HUES6 (cell line): ENCODE data around the gene ABCA7.

Experiments used
- H3K27ac ChIP-seq: 2 replicates; pipeline ENCODE4 v1.7.0; 2013; ENCODE audit warnings: low read depth, mild to moderate bottlenecking, low read length, inconsistent platforms
- H3K27me3 ChIP-seq: 2 replicates; pipeline ENCODE4 v1.6.1; 2013; ENCODE audit warnings: low read length; ENCODE audit not compliant: control insufficient read depth, insufficient read depth
- H3K36me3 ChIP-seq: 2 replicates; pipeline ENCODE4 v1.6.1; 2013; ENCODE audit warnings: low read length; ENCODE audit not compliant: control insufficient read depth, insufficient read depth
- H3K4me1 ChIP-seq: 2 replicates; pipeline ENCODE4 v1.6.1; 2013; ENCODE audit warnings: low read length; ENCODE audit not compliant: control insufficient read depth, insufficient read depth
- H3K4me3 ChIP-seq: 2 replicates; pipeline ENCODE4 v1.5.1; 2013; ENCODE audit warnings: low read depth, low read length
- H3K9ac ChIP-seq: one replicate; pipeline ENCODE4 v1.6.1; 2013; ENCODE audit warnings: mild to moderate bottlenecking, low read length
- H3K9me3 ChIP-seq: 2 replicates; pipeline ENCODE4 v1.6.1; 2013; ENCODE audit warnings: low read depth, low read length; ENCODE audit not compliant: control insufficient read depth, insufficient read depth

The ABCA7 gene

GRCh38 chr19:1098177-1099051 lies 58.5 kb downstream of the ABCA7 start:
- Histone ChIP-seq H3K27me3 (no peaks in the 10 kb centered on the region), H3K4me1 (peaks cover 20% of the 10 kb centered on the region), H3K27ac (no peak overlapping the region), H3K9ac (no peak overlapping the region), H3K9me3 (0 out of 2 replicates have a peak, but pooled peaks cover 2% of the 10 kb centered on the region), H3K4me3 (no peak overlapping the region), H3K36me3 (peaks cover 6% of the 10 kb centered on the region; the same call in 1 of the 2 replicates)

DNA sequence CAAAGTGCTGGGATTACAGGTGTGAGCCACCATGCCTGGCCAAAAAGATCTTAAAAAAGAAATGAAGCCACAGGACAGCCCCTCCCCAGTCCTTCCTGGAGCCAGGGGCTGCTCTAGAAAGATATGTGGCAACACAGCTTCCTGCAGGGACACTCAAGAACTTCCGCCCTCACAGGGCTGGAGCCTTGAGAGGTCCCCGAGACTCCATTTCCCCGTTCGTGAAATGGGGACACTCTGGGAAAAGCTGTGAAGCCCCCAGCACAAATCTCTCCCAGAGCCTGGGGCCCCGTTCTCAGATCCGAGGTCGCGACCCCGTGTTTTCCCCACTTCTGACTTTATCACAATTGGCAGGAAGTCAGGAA lies 61.4 kb downstream of the ABCA7 start:
- H3K9ac ChIP-seq = no peak overlapping the region
- no peaks in the 10 kb centered on the region for H3K27me3 ChIP-seq
- H3K4me1 ChIP-seq = peaks cover 22% of the 10 kb centered on the region
- H3K9me3 ChIP-seq = 0 out of 2 replicates have a peak, but pooled peaks cover 2% of the 10 kb centered on the region
- no peak overlapping the region for H3K4me3 ChIP-seq
- H3K36me3 ChIP-seq = peaks cover 6% of the 10 kb centered on the region
- H3K27ac ChIP-seq = peak overlapping the region; percentile 5; the same call in 1 of the 2 replicates

- Histone ChIP-seq H3K9me3 (0 out of 2 replicates have a peak, but pooled peaks cover 2% of the 10 kb centered on the region), H3K36me3 (peaks cover 18% of the 10 kb centered on the region), H3K4me1 (peaks cover 22% of the 10 kb centered on the region), H3K9ac (no peak overlapping the region), H3K27me3 (no peaks in the 10 kb centered on the region), H3K4me3 (no peak overlapping the region), H3K27ac (no peak overlapping the region)
Measured at GRCh38 chr19:1102407-1103131, 62.7 kb downstream of the ABCA7 start.

GRCh38 chr19:1103132-1103707 lies 63.3 kb downstream of the ABCA7 start:
- Histone ChIP-seq H3K27ac (peak overlapping the region; percentile 49; the same call in 1 of the 2 replicates), H3K4me3 (peak overlapping the region; percentile 49), H3K27me3 (no peaks in the 10 kb centered on the region), H3K36me3 (peaks cover 20% of the 10 kb centered on the region), H3K9ac (no peak overlapping the region), H3K9me3 (0 out of 2 replicates have a peak, but pooled peaks cover 2% of the 10 kb centered on the region), H3K4me1 (peaks cover 18% of the 10 kb centered on the region)

DNA sequence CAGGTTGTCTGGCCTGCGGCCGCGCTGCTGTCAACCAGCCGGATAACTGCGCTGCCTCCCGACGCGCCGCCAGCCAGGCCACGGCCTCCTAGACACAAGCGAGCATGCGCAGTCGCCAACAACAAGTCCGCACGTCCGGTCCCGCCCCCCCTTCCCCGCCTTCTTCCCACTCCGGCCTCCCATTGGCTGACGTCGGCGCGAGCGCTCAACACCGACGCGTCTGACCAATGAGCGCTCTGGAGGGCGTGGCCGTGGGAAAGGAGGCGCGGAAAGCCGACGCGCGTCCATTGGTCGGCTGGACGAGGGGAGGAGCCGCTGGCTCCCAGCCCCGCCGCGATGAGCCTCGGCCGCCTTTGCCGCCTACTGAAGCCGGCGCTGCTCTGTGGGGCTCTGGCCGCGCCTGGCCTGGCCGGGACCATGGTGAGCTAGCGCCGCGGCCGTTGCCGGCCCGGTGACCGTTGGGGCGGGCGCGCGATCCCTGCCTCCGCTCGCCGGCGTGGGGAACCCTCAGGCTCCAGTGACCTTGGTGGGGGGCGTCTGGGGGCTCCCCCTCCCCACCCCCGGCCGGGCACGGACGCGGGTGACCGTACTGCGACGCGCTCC lies 63.9 kb downstream of the ABCA7 start, which contains the start of gene GPX4:
Gene GPX4 (plus strand): TSS at position 287 of the 603 bp plus-strand sequence. CDS start 50 bp downstream, at position 337.
- H3K4me3 ChIP-seq = peak within 1 kb of the TSS; percentile 64
- H3K27ac ChIP-seq = peak within 1 kb of the TSS; percentile 78; the same call in 1 of the 2 replicates
- peaks cover 18% of the 10 kb centered on the region for H3K4me1 ChIP-seq
- H3K9me3 ChIP-seq = 0 out of 2 replicates have a peak, but pooled peaks cover 2% of the 10 kb centered on the region
- peak within 1 kb of the TSS; percentile 83 for H3K9ac ChIP-seq
- H3K27me3 ChIP-seq = no peaks in the 10 kb centered on the region
- H3K36me3 ChIP-seq = peaks cover 23% of the 10 kb centered on the region

DNA sequence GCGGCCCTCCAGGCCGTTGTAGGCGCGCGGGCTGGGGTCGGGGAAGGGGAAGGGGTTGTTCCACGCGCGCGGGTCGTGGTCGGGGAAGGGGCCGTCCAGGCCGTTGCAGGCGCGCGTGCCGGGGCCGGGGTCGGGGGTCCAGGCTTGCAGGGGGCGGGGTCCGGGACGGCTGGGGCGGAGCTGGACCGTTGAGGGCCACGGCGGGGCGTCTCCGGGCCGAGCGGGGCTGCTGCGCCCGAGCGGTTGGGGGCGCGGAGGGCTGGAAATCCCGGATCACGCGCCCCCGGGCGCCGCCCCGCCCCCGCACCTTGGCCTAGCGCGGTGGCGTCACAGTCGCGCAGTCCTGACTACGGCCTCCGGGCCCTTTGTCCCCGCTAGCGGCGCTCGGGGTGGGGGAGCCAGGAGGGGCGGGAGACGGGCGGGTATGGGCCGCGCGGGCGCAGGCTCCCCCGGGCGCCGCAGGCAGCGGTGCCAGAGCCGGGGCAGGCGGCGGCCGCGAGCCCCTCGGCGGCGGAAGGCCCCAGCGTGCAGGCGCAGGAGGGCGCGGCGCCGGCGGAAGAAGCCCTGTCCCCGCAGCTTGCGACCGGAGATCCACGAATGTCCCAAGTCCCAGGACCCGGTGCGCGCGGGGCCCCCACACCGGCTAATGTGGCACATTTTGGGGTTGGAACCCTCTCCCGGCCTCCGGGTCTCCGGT lies 64.6 kb downstream of the ABCA7 start:
- H3K27ac ChIP-seq = peak overlapping the region; percentile 78; the same call in 1 of the 2 replicates

DNA sequence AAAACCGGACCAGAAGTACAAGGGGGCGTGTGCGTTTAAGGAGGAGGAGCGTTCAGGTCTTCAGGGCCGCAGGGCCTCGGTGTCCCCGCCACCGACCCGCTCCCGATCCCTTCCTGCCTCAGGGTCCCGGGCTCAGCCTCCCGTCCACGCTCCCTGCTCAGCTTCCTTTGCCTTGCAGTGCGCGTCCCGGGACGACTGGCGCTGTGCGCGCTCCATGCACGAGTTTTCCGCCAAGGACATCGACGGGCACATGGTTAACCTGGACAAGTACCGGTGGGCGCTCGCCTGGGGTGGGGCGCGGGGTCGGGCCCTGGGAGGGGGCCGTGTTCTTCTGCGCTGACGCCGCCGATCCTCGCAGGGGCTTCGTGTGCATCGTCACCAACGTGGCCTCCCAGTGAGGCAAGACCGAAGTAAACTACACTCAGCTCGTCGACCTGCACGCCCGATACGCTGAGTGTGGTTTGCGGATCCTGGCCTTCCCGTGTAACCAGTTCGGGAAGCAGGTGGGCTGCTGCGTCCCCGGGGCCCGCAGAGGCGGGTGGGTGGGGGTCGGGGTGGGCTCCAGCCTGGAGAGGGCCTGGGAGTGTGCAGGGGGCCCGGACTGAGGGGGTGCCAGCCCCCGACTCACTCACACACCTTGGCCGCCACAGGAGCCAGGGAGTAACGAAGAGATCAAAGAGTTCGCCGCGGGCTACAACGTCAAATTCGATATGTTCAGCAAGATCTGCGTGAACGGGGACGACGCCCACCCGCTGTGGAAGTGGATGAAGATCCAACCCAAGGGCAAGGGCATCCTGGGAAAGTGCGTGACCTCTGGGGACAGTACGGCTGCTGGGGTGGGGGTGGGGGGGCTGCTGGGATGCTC lies 65.3 kb downstream of the ABCA7 start:
- Histone ChIP-seq H3K9me3 (no peaks in the 10 kb centered on the region), H3K4me1 (peaks cover 18% of the 10 kb centered on the region), H3K9ac (peak overlapping the region; percentile 65), H3K36me3 (peaks cover 34% of the 10 kb centered on the region), H3K27ac (peak overlapping the region; percentile 78; the same call in 1 of the 2 replicates), H3K4me3 (peak overlapping the region; percentile 64), H3K27me3 (no peaks in the 10 kb centered on the region)

More for the DNA sequence above, 64.6 kb downstream of the ABCA7 start:
- Histone ChIP-seq H3K4me1 (peaks cover 18% of the 10 kb centered on the region), H3K36me3 (peaks cover 27% of the 10 kb centered on the region), H3K4me3 (peak overlapping the region; percentile 64), H3K9me3 (0 out of 2 replicates have a peak, but pooled peaks cover 2% of the 10 kb centered on the region), H3K9ac (peak overlapping the region; percentile 83), H3K27me3 (no peaks in the 10 kb centered on the region)

- Histone ChIP-seq H3K27ac (no peak overlapping the region), H3K36me3 (peaks cover 41% of the 10 kb centered on the region), H3K4me3 (no peak overlapping the region), H3K27me3 (no peaks in the 10 kb centered on the region), H3K9ac (peak overlapping the region; percentile 24), H3K9me3 (no peaks in the 10 kb centered on the region), H3K4me1 (peaks cover 18% of the 10 kb centered on the region)
Measured at GRCh38 chr19:1105873-1106840, 66.2 kb downstream of the ABCA7 start.
